ENCODE data around the gene TRPM3.

Gene TRPM3

GRCh38 chr9:70901746-70902145, 219.7 kb downstream of the TRPM3 start:
- Mint-ChIP-seq H3K36me3 (ENCODE audit: low read depth) (no peaks in the 10 kb centered on the region), H3K27me3 (ENCODE audit: low read depth, poor library complexity) (no peaks in the 10 kb centered on the region), H3K27ac (no peak overlapping the region), H3K9me3 (no peaks in the 10 kb centered on the region), H3K4me1 (peaks cover 8% of the 10 kb centered on the region), H3K4me3 (no peak overlapping the region)
- no peak for DNase-seq
- no peak for TF ChIP-seq CTCF (IDR thresholded peaks at IDR 0.05)

GRCh38 chr9:70901013-70901412, 220.4 kb downstream of the TRPM3 start:
- Mint-ChIP-seq H3K9me3 (no peaks in the 10 kb centered on the region), H3K27ac (no peak overlapping the region), H3K4me3 (no peak overlapping the region), H3K36me3 (ENCODE audit: low read depth) (no peaks in the 10 kb centered on the region), H3K27me3 (ENCODE audit: low read depth, poor library complexity) (no peaks in the 10 kb centered on the region), H3K4me1 (peaks cover 8% of the 10 kb centered on the region)
- DNase-seq = no peak
- no peak for TF ChIP-seq CTCF (IDR thresholded peaks at IDR 0.05)

- H3K4me1 Mint-ChIP-seq = no peaks in the 10 kb centered on the region
- no peak overlapping the region for H3K4me3 Mint-ChIP-seq
- no peaks in the 10 kb centered on the region for H3K36me3 Mint-ChIP-seq (ENCODE audit: low read depth)
- no peak overlapping the region for H3K27ac Mint-ChIP-seq
- TF ChIP-seq CTCF (IDR thresholded peaks at IDR 0.05) = no peak
- H3K9me3 Mint-ChIP-seq = no peaks in the 10 kb centered on the region
- no peak for DNase-seq
- no peaks in the 10 kb centered on the region for H3K27me3 Mint-ChIP-seq (ENCODE audit: low read depth, poor library complexity)
Observed at GRCh38 chr9:70893580-70894122, 227.8 kb downstream of the TRPM3 start.

- no peak for TF ChIP-seq CTCF (IDR thresholded peaks at IDR 0.05)
- Mint-ChIP-seq H3K27ac (no peak overlapping the region), H3K4me3 (no peak overlapping the region), H3K4me1 (no peaks in the 10 kb centered on the region), H3K27me3 (ENCODE audit: low read depth, poor library complexity) (no peaks in the 10 kb centered on the region), H3K9me3 (no peaks in the 10 kb centered on the region), H3K36me3 (ENCODE audit: low read depth) (no peaks in the 10 kb centered on the region)
- DNase-seq = no peak
Observed at GRCh38 chr9:70888471-70888870, 232.9 kb downstream of the TRPM3 start.

GRCh38 chr9:70887826-70888225, 233.6 kb downstream of the TRPM3 start:
- no peak for TF ChIP-seq CTCF (IDR thresholded peaks at IDR 0.05)
- Mint-ChIP-seq H3K4me3 (no peak overlapping the region), H3K4me1 (no peaks in the 10 kb centered on the region)

GRCh38 chr9:70883963-70884793, 237.2 kb downstream of the TRPM3 start:
- DNase-seq = no peak
- no peak for TF ChIP-seq CTCF (IDR thresholded peaks at IDR 0.05)
- H3K27ac Mint-ChIP-seq = no peak overlapping the region
- H3K36me3 Mint-ChIP-seq (ENCODE audit: low read depth) = no peaks in the 10 kb centered on the region
- H3K4me3 Mint-ChIP-seq = no peak overlapping the region
- no peaks in the 10 kb centered on the region for H3K27me3 Mint-ChIP-seq (ENCODE audit: low read depth, poor library complexity)
- no peaks in the 10 kb centered on the region for H3K4me1 Mint-ChIP-seq
- H3K9me3 Mint-ChIP-seq = no peaks in the 10 kb centered on the region

More at GRCh38 chr9:70887826-70888225, 233.6 kb downstream of the TRPM3 start:
- no peaks in the 10 kb centered on the region for H3K36me3 Mint-ChIP-seq (ENCODE audit: low read depth)
- no peaks in the 10 kb centered on the region for H3K27me3 Mint-ChIP-seq (ENCODE audit: low read depth, poor library complexity)
- no peak overlapping the region for H3K27ac Mint-ChIP-seq
- no peak for DNase-seq
- no peaks in the 10 kb centered on the region for H3K9me3 Mint-ChIP-seq

All from nephron progenitor cell (in vitro differentiated cells).